Parathyroid adenoma (tissue), 2 donors: ENCODE results near the gene MAGEH1.
"Not testable (repeated sequence)": the region's sequence is repeated elsewhere in the genome, so short reads cannot be mapped to it uniquely, and the experiment has no call there.

Experiments
- H2AFZ ChIP-seq: fragments of 300-600 bp; sonication (generic); one replicate; pipeline ENCODE4 v1.7.0; 2017; ENCODE audit warnings: antibody characterized with exemption, mild to moderate bottlenecking
- H3K27ac ChIP-seq: fragments of 300-600 bp; sonication (generic); one replicate; pipeline ENCODE4 v1.7.0; 2017
- H3K27me3 ChIP-seq: fragments of 300-600 bp; sonication (generic); one replicate; pipeline ENCODE4 v1.7.0; 2017; ENCODE audit warnings: low read length; ENCODE audit not compliant: control insufficient read depth, insufficient read depth
- H3K36me3 ChIP-seq: fragments of 300-600 bp; sonication (generic); one replicate; pipeline ENCODE4 v1.7.0; 2017; ENCODE audit warnings: low read length; ENCODE audit not compliant: control insufficient read depth, insufficient read depth
- H3K4me1 ChIP-seq: fragments of 300-600 bp; sonication (generic); one replicate; pipeline ENCODE4 v1.7.0; 2017; ENCODE audit warnings: control low read depth
- H3K4me2 ChIP-seq: fragments of 300-600 bp; sonication (generic); one replicate; pipeline ENCODE4 v1.7.0; 2017; ENCODE audit warnings: low read length
- H3K4me3 ChIP-seq: fragments of 300-600 bp; sonication (generic); one replicate; pipeline ENCODE4 v1.7.0; 2017; ENCODE audit warnings: low read depth, low read length
- H3K79me2 ChIP-seq: fragments of 300-600 bp; sonication (generic); one replicate; pipeline ENCODE4 v1.7.0; 2017; ENCODE audit warnings: control low read depth
- H3K9ac ChIP-seq: fragments of 300-600 bp; sonication (generic); one replicate; pipeline ENCODE4 v1.7.0; 2017; ENCODE audit warnings: mild to moderate bottlenecking
- H3K9me3 ChIP-seq: fragments of 300-600 bp; sonication (generic); one replicate; pipeline ENCODE4 v1.7.0; 2017; ENCODE audit warnings: low read length; ENCODE audit not compliant: control insufficient read depth
- CTCF ChIP-seq: fragments of 300-600 bp; sonication (generic); IDR thresholded peaks from one replicate; pipeline ENCODE4 v1.7.0; 2017; ENCODE audit warnings: antibody characterized with exemption, mild to moderate bottlenecking
- donor health status: primary hyperparathyroidism.

Gene MAGEH1

GRCh38 chrX:55451990-55452832 lies at the start of gene MAGEH1:
Gene MAGEH1 (plus strand): TSS chrX:55452127. CDS start chrX:55452375, 248 bp downstream.
- H3K27me3 ChIP-seq = no peaks in the 10 kb centered on the region
- no peaks in the 10 kb centered on the region for H3K36me3 ChIP-seq
- H3K9ac ChIP-seq = no peak within 1 kb of the TSS
- H3K27ac ChIP-seq = peak within 1 kb of the TSS; percentile 78
- peak within 1 kb of the TSS; percentile 74 for H3K4me3 ChIP-seq
- peak within 1 kb of the TSS; percentile 88 for H2AFZ ChIP-seq
- H3K79me2 ChIP-seq = no peaks in the 10 kb centered on the region
- peak within 1 kb of the TSS; percentile 66 for H3K4me2 ChIP-seq
- H3K4me1 ChIP-seq = no peaks in the 10 kb centered on the region
- TF ChIP-seq CTCF = no peak
- H3K9me3 ChIP-seq = no peaks in the 10 kb centered on the region

- not testable (repeated sequence) for H3K27ac ChIP-seq, H3K9ac ChIP-seq, H3K4me2 ChIP-seq, H2AFZ ChIP-seq, H3K9me3 ChIP-seq, H3K36me3 ChIP-seq, H3K4me3 ChIP-seq, H3K27me3 ChIP-seq, H3K4me1 ChIP-seq, H3K79me2 ChIP-seq
Observed at GRCh38 chrX:55427079-55427478, 24.8 kb upstream of the MAGEH1 start.

- H3K4me1 ChIP-seq, H3K4me2 ChIP-seq, H3K4me3 ChIP-seq, H3K9me3 ChIP-seq, H3K27me3 ChIP-seq, H3K27ac ChIP-seq, H3K9ac ChIP-seq, H2AFZ ChIP-seq, H3K36me3 ChIP-seq, H3K79me2 ChIP-seq: not testable (repeated sequence)
Observed at GRCh38 chrX:55443468-55443867, 8.5 kb upstream of the MAGEH1 start.

GRCh38 chrX:55450259-55450658 lies 1.7 kb upstream of the MAGEH1 start:
- H3K36me3 ChIP-seq = no peaks in the 10 kb centered on the region
- H3K4me3 ChIP-seq = no peak overlapping the region
- no peaks in the 10 kb centered on the region for H3K79me2 ChIP-seq
- H2AFZ ChIP-seq = no peak overlapping the region
- no peaks in the 10 kb centered on the region for H3K9me3 ChIP-seq
- no peak overlapping the region for H3K9ac ChIP-seq
- H3K4me1 ChIP-seq = no peaks in the 10 kb centered on the region
- H3K27me3 ChIP-seq = no peaks in the 10 kb centered on the region
- TF ChIP-seq CTCF = no peak
- H3K27ac ChIP-seq = no peak overlapping the region
- H3K4me2 ChIP-seq = no peak overlapping the region

GRCh38 chrX:55451141-55451540 lies 786 bp upstream of the MAGEH1 start:
- H3K27ac ChIP-seq = peak overlapping the region; percentile 78
- no peak for TF ChIP-seq CTCF
- H3K36me3 ChIP-seq = no peaks in the 10 kb centered on the region
- H3K9me3 ChIP-seq = no peaks in the 10 kb centered on the region
- no peaks in the 10 kb centered on the region for H3K4me1 ChIP-seq
- peak overlapping the region; percentile 74 for H3K4me3 ChIP-seq
- H2AFZ ChIP-seq = peak overlapping the region; percentile 58
- H3K9ac ChIP-seq = no peak overlapping the region
- peak overlapping the region; percentile 66 for H3K4me2 ChIP-seq
- H3K79me2 ChIP-seq = no peaks in the 10 kb centered on the region
- no peaks in the 10 kb centered on the region for H3K27me3 ChIP-seq
